Spleen (tissue), 7 donors: ENCODE results near the gene ITM2B.

Experiments
- CTCF ChIP-seq, 11 experiments: fragments of 200-600 bp in 7 of 11; fragments of 450-650 bp in 4 of 11; sonication (generic) in 4 of 11; IDR thresholded peaks in 8 of 11; conservative IDR thresholded peaks in 3 of 11; 1 replicate in 7 of 11; 2 replicates in 4 of 11; pipeline versions ENCODE4 v1.4.0 to v1.8.0; 2016 to 2021; ENCODE audit warnings: antibody characterized with exemption in 11 of 11, inconsistent platforms in 4 of 11, mild to moderate bottlenecking in 1 of 11
- POLR2A ChIP-seq, 3 donors: fragments of 450-650 bp; IDR thresholded peaks; one replicate each; pipeline ENCODE4 v1.5.1; 2017; ENCODE audit warnings: antibody characterized with exemption in 3 of 3, mild to moderate bottlenecking in 1 of 3
- donor health status: DM: no; HTN: no; CAD: no; lungs with moderate emphysema.
- donor health status: DM: no; HTN: no; CAD: no.
- donor health status: DM: no; HTN: no; CAD: no.

- no peak for TF ChIP-seq CTCF (IDR thresholded peaks at IDR 0.05 in 8 of 11, conservative IDR thresholded peaks at IDR 0.05 in 3 of 11)
- TF ChIP-seq POLR2A (IDR thresholded peaks at IDR 0.05) = no peak
These were observed 30.2 kb downstream of the ITM2B start for GRCh38 chr13:48263196-48263595.
